GM21529 (cell line): ENCODE measurements around the gene MTA1.

Source experiments
- ATAC-seq: cut with Tn5 transposase; IDR thresholded peaks from one replicate; pipeline ENCODE4 v1.9.1; 2021; ENCODE audit not compliant: unreplicated experiment

Gene MTA1

GRCh38 chr14:105474483-105475268 lies 55.0 kb downstream of the MTA1 start, which contains the start of gene CRIP2:
CRIP2 (plus strand) TSS chr14:105474821; CDS start chr14:105474863, 42 bp downstream.
- no peak for ATAC-seq

DNA sequence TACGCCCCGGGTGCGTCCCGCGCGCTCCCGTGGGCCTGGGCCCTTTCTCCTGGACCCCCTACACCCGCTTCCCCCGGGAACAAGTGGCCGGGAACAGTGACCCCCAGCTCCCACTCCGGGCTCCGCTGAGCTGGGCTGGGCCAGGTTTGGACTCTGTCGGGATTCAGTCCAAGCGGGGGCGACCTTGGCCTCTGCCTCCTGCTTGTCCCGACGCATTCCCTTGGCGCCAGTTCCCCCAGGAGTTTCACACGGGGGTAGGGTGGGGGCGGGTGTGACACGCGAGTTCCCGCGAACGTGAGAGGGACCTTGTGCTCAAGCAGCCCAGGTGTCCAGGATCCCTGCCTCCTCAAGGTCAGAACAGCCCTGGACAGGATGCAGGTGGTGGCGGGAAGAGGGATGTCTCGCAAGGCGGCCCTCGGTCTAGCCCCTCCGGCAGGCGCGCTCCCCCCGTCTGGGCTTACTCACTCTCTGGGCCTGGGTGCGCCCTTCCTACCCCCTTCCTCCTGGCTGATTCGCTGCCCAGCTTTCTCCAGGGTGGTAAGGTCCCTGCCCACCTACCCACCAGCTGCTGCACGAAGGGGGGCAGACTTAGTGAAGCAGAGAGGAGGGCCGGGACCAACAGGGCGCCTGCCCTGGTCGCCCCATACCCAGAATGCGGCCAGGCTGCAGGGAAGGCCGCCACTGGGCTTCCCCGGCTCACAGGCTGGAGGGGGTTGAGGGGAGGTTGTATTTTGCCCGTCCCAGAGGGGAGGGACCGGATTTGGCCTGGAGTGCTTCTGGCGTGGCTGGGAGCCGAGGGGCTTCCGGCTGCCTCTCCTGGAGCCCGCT lies 55.9 kb downstream of the MTA1 start:
- no peak for ATAC-seq

GRCh38 chr14:105476097-105476830 lies 56.6 kb downstream of the MTA1 start:
- no peak for ATAC-seq

GRCh38 chr14:105476831-105477659 lies 57.4 kb downstream of the MTA1 start:
- no peak for ATAC-seq

DNA sequence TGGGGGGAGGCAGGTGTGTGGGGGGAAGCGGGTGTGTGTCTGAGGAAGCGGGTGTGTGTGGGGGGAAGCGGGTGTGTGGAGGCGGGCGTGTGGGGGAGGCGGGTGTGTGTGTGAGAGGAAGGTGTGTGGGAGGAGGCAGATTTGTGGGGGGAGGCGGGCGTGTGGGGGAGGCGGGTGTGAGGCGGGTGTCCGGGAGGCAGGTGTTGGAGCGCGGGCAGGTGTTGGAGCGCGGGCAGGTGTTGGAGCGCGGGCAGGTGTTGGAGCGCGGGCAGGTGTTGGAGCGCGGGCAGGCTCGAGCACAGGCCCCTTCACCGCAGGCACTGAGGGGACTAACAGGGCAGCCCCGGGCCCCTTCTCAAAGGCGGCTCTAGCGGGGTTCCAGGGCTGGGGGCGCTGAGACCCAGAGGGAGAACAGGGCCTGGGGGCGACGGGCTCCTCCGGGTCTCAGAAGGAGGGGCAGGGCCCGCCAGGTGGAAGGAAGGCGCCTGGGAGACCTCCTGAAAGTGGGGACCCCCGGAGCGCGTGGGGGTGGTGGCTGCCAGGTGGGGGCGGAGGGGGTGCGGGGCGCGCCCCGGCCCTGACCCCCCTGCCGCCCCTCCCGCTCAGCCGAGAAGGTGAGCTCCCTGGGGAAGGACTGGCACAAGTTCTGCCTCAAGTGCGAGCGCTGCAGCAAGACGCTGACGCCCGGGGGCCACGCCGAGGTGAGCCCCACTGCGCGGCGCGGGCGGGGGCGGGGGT lies 58.2 kb downstream of the MTA1 start:
- ATAC-seq, result no peak

- ATAC-seq, result no peak
Measured at GRCh38 chr14:105478398-105479251, 59.0 kb downstream of the MTA1 start.

DNA sequence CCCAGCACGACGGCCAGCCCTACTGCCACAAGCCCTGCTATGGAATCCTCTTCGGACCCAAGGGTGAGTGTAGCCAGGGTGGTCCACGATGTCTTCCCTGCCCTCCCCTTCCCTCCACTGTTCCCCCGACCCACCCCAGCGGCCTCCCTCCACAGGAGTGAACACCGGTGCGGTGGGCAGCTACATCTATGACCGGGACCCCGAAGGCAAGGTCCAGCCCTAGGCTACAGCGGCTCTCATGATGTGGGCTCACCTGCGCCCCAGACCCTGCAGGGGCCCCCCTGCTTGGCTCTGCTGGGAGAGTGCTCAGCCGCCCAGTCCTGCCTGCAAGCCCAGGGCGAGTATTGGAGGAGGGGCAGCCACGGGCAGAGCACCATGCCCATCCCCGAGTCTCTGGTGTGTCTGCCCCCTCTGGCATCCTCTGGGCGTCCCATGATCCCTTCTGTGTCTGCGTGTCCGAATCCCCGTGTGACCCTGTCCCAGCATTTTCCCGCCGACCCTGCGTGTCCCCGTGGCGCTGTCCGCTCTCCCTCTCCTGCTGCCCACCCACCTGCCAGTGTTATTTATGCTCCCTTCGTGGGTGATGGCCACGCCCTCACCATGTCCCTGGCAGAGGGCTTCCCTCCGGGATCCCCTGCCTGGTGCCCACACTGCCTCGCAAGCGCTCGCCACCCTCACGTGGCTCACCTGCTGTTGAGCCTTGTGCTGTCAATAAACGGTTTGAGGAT lies 60.0 kb downstream of the MTA1 start:
- ATAC-seq, result no peak

- ATAC-seq, result no peak
Measured at GRCh38 chr14:105480199-105480746, 60.6 kb downstream of the MTA1 start.

DNA sequence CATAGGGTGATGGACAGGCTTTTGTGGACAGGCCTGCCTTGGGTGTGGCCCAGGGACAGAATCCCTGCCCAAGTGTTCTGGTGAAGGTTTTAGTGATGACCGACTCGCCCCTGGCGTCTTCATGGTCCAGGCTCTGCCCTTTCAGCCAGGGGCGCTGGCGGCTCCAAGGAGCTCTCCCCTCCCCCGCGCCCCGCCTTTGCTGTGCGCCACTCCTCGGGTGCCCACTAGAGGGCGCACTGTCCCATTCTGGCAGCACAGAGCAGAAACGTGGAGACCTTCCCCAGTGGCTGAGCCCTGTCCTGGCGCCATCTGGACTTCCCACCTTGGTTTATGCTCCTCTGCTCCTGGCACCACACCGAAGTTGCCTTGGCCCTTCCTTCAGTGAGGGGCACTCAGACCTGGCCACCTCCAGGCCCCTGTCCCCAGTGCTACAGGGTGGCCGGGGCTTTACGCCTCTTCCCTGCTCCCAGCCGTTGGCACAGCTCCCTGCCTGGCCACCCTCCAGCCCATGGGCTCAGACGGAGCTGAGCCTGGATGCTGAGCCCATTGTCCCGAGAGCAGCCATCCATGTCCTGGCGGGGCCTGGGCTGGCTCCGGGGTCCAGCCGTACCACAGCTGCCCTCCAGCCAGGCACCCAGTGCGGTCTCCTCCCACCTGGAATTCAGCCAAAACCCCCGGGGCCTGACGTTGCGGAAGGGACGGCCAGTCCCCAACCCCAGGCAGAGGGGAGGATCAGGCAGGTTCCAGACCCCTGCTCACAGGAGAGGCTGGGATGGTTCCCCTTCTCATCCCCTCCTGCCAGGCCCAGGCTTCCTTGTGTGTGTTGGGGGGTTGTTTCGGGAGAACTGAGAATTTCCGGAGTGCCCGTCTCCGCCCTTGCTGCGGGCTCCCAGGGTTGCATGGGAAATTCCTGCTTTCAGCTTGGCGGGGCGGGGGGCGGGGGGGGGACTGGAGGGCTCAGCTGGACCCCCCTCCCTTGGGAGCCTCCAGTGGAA lies 61.5 kb downstream of the MTA1 start:
- peak; percentile 62 for ATAC-seq

DNA sequence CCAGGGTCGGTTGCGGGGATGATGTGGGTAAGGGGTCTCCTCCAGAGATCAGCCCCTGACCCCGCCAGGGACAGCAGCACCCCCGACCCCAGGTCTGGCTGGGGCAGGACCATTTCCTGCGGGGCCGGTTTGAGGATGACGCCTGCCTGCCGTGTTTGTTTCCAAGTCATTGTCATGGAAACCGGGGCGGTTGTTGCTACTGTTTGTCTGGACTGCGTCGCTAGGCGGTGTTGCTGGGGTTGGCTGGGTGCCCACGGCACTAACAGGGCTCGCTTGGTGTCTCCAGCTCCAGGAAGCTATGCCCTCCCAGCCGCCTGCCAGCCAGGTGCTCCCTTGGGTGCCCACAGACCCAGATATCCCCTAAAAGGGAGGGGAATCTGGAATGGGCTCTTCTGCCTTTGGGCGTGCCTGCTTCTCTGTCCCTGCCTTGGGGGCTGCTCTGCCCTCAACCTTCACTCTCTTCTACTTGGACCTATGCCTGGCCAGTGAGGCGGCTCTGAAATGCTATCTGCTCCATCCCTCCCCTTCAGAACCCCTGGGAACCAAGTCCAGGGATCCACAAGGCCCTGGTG lies 62.3 kb downstream of the MTA1 start:
- peak; percentile 57 for ATAC-seq

DNA sequence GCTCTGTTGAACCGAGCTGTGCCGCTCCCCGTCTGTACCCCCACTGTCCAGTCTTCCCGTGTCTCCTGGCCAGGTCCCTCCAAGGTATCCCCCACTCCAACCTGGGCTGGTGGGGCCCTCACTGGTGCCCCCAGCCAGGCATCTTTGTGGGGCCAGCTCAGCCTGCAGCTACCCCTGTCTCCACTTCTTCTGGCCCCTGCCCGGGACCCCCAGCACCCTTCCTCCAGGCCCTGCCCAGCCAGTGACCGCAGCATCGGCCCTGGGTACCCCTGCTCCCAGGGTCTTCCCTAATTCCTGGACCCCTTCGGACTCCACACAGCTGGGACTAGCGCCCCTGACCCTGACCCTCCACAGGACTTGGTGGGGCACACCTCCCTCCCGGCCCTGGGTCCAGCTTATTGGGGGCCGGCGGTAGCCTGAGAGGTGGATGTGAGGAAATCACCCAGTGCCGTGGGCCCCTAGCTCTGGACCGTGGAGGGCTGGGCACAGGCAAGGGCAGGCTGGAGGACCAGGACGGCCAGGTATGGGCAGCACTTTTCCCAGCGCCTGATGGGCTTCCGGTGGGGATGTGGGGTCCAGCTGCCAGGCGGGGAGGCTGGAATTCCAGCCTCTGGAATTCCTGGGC lies 63.0 kb downstream of the MTA1 start:
- ATAC-seq, result no peak

GRCh38 chr14:105483300-105484068 lies 63.9 kb downstream of the MTA1 start:
- ATAC-seq, result no peak

- ATAC-seq, result no peak
Measured at GRCh38 chr14:105484069-105484996, 64.7 kb downstream of the MTA1 start.

DNA sequence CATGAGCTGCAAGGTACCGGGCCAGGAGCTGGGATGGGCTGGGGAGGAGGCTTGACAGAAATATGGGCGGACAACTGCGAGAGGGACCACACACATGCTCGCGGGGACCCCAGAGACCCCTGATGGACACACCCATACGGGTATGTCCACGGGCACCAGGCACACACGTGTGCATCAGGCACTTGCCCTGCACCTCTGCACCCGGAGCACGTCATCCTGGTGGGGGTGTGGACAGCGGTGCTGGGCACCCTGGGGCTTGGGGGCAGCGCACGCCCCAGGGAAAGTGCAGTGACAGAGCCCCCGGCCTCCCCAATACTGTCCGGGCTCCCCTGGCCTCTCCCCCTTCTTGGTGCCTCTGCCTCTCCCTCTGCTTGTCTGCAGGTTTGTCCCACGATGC lies 65.4 kb downstream of the MTA1 start:
- ATAC-seq, result no peak
